Measurements from ENCODE around the gene ZFP1. TPM values are rescaled to one million over a fixed set of nuclear protein-coding genes. Genes with fewer than 3 reads are reported as not detected.

Gene ZFP1
- total and polyA plus RNA-seq, 3 donors from 2014 or later: 12.3 to 14.6 (median 14.0) TPM

DNA sequence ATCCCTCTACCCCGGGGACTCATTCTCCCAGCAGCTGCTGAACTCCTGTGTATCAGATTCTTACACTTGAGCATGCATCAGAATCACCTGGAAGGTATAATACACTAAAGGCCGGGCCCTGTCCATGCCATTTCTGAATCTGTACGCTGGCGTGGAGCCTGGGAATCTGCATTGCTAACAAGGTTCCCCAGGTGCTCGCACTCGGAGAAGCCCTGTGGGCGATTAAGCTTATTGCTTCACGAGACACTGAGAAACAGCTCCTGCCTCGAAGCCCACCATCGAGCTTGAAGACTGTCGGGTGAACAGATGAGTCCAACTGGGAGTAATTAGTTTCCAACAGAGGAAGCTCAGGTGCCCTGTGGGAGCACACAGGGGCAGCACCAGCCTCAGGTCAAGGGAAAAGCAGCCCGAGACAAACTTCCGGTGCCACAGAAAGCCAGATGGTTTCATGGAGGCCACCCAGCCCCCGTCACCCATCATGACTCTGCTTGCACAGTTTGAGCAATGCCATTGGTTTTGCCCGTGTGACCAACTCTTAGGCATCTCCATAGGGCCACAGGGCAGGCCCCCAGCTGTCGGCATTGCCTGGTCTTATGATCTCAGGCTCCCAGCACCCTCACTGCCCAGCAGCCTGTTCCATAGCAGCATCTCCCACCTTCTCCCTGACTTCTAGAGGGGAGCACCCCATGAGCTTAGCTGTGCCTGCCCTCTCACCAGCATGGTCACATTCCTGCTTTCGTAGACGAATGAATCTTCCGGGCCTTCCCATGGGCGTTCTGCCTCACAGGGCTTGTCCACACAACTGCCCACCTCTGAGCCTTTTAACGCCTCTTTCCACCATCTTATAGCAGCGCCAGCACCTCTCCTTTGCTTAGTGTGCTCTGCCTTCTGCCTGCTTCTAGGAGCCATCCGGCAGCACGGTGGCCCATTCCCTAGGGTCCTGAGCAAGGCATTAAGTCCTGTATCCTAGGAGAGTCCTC is 47.8 kb downstream of the ZFP1 start:
- TF ChIP-seq, protein P1, sequence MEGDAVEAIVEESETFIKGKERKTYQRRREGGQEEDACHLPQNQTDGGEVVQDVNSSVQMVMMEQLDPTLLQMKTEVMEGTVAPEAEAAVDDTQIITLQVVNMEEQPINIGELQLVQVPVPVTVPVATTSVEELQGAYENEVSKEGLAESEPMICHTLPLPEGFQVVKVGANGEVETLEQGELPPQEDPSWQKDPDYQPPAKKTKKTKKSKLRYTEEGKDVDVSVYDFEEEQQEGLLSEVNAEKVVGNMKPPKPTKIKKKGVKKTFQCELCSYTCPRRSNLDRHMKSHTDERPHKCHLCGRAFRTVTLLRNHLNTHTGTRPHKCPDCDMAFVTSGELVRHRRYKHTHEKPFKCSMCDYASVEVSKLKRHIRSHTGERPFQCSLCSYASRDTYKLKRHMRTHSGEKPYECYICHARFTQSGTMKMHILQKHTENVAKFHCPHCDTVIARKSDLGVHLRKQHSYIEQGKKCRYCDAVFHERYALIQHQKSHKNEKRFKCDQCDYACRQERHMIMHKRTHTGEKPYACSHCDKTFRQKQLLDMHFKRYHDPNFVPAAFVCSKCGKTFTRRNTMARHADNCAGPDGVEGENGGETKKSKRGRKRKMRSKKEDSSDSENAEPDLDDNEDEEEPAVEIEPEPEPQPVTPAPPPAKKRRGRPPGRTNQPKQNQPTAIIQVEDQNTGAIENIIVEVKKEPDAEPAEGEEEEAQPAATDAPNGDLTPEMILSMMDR (IDR thresholded peaks at IDR 0.05): no peak
- intact Hi-C loops (cut with DNase I; ENCODE audit: low total_unique reads): no loop called here
- 81 to 88% methylated on average over 22 to 24 of the region's 24 CpGs for WGBS, 2 donors
- H3K9me3 ChIP-seq: no peaks in the 10 kb centered on the region
- no peak overlapping the region for H3K4me3 ChIP-seq
- no peaks in the 10 kb centered on the region for H3K27me3 ChIP-seq
- no peaks in the 10 kb centered on the region for H3K36me3 ChIP-seq (ENCODE audit: low read depth, missing control alignments)
- peaks cover 6% of the 10 kb centered on the region for H3K4me1 ChIP-seq
- no peak for DNase-seq
- H3K27ac ChIP-seq: no peak overlapping the region

DNA sequence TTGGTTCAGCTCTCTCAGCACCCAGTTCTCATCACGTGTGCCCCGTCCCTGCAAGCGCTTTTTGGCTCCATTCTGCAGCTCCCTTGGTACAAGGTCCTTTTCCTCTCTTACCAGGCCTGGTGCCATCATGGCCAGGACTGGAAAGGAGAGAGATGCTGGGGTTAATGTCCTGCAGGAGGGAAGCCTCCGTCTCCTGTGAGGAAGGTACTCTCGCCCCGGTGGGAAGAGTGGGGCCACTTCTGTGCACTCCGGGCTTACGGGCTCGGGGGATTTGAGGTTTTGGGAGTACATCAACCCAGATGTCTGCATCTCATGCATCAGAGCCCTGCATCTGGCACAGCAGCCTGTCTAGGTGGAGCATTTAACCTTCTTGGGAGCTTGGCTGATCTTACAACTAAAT is 48.5 kb downstream of the ZFP1 start:
- TF ChIP-seq POLR2A (IDR thresholded peaks at IDR 0.05): no peak
- TF ChIP-seq, protein P1 (IDR thresholded peaks at IDR 0.05): no peak
- intact Hi-C loops (cut with DNase I; ENCODE audit: low total_unique reads): no loop called here
- H3K4me1 ChIP-seq: peaks cover 10% of the 10 kb centered on the region
- H3K4me3 ChIP-seq: no peak overlapping the region
- H3K36me3 ChIP-seq (ENCODE audit: low read depth, missing control alignments): no peaks in the 10 kb centered on the region
- no peaks in the 10 kb centered on the region for H3K9me3 ChIP-seq
- no peak for DNase-seq
- no peak overlapping the region for H3K27ac ChIP-seq
- H3K27me3 ChIP-seq: no peaks in the 10 kb centered on the region
- 83 to 85% methylated on average over 8 of the region's 9 CpGs for WGBS, 2 donors

DNA sequence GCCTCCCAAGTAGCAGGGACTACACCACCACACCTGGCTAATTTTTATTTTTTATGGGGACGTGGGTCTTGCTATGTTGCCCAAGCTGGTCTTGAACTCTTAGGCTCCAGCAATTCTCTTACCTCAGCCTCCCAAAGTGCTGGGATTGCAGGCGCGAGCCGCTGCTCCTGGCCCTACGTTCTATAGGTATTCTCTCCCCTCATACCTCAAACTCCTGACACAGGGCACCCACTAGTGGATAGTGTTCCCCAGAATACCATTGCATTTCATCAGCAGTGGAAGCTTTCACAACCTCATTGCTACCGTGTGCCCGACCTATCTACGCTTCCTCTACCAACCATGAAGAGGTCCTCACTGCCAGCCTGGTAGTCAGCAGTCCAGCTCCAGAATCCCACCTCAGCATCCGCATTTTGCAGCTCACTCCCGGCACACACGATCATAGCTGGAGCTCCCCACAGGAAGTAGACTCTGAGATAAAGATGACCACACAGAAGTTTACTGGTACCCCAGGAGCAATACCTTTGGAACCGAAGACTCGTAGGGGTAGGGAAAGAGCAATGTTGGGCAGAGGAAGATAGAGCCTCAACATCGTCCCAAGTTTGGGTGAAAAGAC is 49.3 kb downstream of the ZFP1 start:
- peaks cover 10% of the 10 kb centered on the region for H3K4me1 ChIP-seq
- no peak for TF ChIP-seq POLR2A (IDR thresholded peaks at IDR 0.05)
- no peak for DNase-seq
- WGBS, 2 donors: 44 to 55% methylated on average over 14 of the region's 14 CpGs
- no peaks in the 10 kb centered on the region for H3K36me3 ChIP-seq (ENCODE audit: low read depth, missing control alignments)
- H3K4me3 ChIP-seq: no peak overlapping the region
- no peak overlapping the region for H3K27ac ChIP-seq
- no peaks in the 10 kb centered on the region for H3K27me3 ChIP-seq
- no peaks in the 10 kb centered on the region for H3K9me3 ChIP-seq
- intact Hi-C loops (cut with DNase I; ENCODE audit: low total_unique reads): no loop called here

DNA sequence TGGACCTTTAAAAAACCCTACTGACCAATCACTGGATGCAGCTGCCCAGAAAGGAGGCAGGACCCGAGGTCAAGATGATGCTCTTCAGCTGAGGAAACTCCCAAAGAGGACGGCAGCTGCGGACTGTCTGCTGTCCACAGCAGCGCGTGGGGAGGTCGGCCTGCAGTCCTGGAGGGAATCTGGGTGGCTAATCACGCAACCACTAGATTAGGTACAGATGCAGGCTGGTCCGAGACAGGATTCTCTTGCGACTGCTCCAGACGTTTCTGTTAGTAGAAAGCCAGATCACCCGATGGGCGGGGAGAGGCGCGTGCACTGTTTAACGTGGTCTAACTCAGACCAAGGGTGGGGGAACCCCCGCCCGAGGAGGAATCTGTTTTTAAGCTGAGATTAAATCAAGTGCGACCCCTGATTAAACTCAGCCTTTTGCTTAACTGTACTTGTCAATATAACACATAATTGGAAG is 49.8 kb downstream of the ZFP1 start:
- Histone ChIP-seq H3K4me1 (peaks cover 10% of the 10 kb centered on the region), H3K27me3 (no peaks in the 10 kb centered on the region), H3K27ac (no peak overlapping the region), H3K4me3 (no peak overlapping the region), H3K36me3 (ENCODE audit: low read depth, missing control alignments) (no peaks in the 10 kb centered on the region), H3K9me3 (no peaks in the 10 kb centered on the region)
- WGBS, 2 donors: 11 to 15% methylated on average over 17 to 18 of the region's 18 CpGs
- intact Hi-C loops (cut with DNase I; ENCODE audit: low total_unique reads): no loop called here
- DNase-seq: no peak
- TF ChIP-seq, protein P1 (IDR thresholded peaks at IDR 0.05): no peak
- no peak for TF ChIP-seq POLR2A (IDR thresholded peaks at IDR 0.05)

DNA sequence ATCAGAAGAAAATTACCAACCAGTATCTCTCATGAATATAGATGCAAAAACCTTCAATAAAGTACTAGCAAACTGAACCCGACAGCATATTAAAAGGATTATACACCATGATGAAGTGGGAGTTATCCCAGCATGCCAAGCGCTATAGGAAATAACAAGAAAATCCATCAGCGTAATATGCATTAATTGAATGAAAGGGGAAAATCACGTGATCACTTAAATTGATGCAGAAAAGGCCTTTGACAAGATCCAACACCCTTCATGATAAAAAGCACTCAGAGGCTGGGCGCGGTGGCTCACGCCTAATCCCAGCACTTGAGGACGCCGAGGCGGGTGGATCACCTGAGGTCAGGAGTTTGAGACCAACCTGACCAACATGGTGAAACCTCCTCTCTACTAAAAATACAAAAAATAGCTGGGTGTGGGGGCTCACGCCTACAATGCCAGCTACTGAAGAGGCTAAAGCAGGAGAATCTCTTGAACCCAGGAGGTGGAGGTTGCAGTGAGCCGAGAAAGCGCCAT is 53.8 kb downstream of the ZFP1 start:
- no peak for DNase-seq
- no peak for TF ChIP-seq POLR2A (IDR thresholded peaks at IDR 0.05)
- TF ChIP-seq, protein P1 (IDR thresholded peaks at IDR 0.05): no peak
- Histone ChIP-seq H3K4me1 (peaks cover 10% of the 10 kb centered on the region), H3K27me3 (no peaks in the 10 kb centered on the region), H3K4me3 (no peak overlapping the region), H3K36me3 (ENCODE audit: low read depth, missing control alignments) (no peaks in the 10 kb centered on the region), H3K27ac (no peak overlapping the region), H3K9me3 (no peaks in the 10 kb centered on the region)
- 86 to 91% methylated on average over 13 of the region's 13 CpGs for WGBS, 2 donors
- intact Hi-C loops (cut with DNase I; ENCODE audit: low total_unique reads): no loop called here
